ENCODE results near the gene USP7.

DNA sequence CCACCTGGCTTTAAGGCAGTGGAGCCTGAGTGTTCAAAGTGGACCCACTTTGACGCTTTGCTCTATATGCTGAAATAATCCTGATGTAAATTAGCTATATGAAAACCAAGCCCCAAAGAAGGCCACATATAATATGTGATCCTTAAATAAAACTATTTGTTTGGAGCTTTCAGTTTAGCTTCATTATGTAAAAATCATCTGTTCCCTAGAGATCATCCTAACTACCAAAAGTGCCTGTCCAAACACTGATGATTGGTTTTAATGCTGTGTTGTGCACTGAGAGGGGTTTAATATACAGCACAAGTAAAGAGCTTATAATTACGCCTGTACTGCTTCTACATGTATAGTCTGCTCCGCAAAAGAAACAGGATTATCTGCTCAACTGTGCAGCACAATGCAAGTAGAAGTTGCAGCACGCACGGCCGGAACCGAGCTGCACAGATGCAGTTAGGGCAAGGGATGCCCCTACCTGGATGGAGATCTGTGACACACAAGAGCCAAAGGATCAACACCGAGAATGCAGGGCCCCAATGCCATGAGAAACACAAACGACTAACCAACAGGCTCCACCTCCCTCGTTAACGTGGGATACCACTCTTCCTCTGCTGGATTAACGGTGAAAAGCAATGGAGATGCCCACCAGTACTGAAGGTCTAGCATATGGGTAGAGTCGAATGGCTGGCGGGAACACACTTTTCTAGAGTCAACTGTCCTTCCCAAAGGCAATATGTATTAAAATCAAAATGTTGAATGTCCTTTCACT, 20.5 kb downstream of the USP7 start:
- TF ChIP-seq, protein P1, sequence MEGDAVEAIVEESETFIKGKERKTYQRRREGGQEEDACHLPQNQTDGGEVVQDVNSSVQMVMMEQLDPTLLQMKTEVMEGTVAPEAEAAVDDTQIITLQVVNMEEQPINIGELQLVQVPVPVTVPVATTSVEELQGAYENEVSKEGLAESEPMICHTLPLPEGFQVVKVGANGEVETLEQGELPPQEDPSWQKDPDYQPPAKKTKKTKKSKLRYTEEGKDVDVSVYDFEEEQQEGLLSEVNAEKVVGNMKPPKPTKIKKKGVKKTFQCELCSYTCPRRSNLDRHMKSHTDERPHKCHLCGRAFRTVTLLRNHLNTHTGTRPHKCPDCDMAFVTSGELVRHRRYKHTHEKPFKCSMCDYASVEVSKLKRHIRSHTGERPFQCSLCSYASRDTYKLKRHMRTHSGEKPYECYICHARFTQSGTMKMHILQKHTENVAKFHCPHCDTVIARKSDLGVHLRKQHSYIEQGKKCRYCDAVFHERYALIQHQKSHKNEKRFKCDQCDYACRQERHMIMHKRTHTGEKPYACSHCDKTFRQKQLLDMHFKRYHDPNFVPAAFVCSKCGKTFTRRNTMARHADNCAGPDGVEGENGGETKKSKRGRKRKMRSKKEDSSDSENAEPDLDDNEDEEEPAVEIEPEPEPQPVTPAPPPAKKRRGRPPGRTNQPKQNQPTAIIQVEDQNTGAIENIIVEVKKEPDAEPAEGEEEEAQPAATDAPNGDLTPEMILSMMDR (conservative IDR thresholded peaks at IDR 0.05; ENCODE audit: low read length): no peak
- TF ChIP-seq EZH2phosphoT487 (IDR thresholded peaks at IDR 0.05; ENCODE audit: borderline replicate concordance, low read depth, low read length): no peak

All from OCI-LY7 (cell line).